GM19463 (cell line): ENCODE measurements around the gene ANGPTL2.
A peak's percentile ranks its signal among the peaks of the same experiment; 100 is the strongest.

Source experiments
- ATAC-seq: cut with Tn5 transposase; IDR thresholded peaks from one replicate; pipeline ENCODE4 v1.9.1; 2021; ENCODE audit warnings: mild to moderate bottlenecking, moderate library complexity; ENCODE audit not compliant: unreplicated experiment

Gene ANGPTL2

DNA sequence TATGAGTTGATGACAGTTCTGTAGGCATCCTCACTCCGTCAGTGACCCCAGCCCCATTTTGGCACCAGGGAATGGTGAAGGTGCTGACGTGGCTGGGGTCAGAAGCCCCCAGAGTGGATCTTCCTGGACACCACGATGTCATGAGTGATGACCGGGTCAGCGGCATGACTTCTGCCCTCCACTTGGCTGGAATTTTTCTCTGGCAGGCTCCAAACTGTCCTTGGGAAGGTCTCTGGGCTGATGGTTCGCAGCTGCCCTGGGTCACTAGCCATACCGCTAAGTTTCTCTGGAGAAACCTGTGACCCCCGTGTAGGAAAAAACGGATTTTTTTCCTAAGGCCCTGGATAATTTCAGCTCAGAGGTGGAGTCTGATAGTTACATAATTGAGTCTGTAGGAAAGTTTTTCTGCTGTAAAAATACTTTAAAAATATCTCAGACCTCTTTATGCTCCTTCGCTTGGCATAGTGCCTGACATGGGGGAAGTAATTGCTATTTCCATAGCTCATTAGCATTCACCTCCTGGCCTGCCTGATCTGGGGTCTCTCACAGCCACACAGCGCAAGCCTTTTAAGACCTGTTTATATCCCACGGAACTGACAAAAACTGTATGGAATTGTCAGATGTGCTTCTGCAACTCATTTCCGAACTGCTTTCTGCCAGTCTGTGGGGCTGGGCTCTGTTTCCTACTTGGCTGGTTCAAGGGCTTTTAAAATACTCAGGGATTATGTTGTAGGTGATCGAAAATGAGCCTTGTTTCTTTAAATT lies 69.2 kb downstream of the ANGPTL2 start:
- ATAC-seq = no peak

DNA sequence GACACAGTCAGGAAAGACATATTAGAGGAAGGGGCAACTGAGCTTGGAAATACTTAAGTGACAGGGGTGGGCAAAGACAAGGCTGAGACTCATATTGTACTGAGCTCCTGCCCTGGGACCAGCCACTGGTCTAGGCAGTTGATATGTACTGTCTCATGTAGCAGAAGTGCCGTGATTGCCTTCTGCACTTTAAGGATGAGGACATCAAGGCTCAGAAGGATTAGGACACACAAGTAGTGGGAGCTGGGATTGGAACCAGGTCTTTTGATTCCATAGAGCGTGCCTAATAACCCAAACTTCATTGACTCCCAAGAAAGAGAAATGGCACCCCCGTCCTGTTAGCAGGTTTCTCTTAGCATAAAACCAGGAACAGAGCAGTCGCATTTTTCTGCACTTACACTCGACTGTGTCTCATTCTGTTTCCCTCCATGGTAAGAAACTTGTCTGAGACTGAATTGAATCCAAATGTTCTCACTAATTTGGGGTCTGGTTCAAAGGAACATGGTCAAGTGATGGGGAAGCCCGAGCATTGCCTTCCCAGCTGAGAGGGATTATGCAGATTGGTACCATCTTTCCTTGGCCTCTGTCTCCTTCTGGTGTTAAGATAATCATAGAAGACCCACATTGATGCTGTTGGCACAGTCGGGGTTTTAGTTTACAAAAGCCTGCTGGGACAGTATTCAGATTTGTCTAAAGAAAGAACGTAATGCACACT lies 70.4 kb downstream of the ANGPTL2 start:
- no peak for ATAC-seq

DNA sequence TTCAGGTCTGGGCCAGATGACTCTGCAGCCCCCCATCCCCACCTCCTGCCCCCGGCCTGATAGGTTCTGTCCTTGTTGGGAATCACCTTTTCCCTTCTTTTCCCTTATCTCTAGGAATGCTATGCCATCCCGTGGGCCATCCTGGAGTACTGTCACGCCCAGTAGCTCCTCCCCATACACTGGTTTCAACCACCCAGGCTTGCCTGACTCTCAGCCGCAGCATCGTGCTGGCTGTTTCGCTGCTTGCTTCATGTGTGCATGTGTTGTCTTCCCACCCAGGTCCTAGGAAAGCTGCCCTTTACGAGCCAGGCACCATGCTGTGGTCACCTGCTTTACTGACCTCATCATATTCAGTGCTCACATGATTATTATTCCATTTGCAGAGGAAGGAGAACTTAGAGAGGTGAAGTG lies 71.8 kb downstream of the ANGPTL2 start:
- no peak for ATAC-seq

DNA sequence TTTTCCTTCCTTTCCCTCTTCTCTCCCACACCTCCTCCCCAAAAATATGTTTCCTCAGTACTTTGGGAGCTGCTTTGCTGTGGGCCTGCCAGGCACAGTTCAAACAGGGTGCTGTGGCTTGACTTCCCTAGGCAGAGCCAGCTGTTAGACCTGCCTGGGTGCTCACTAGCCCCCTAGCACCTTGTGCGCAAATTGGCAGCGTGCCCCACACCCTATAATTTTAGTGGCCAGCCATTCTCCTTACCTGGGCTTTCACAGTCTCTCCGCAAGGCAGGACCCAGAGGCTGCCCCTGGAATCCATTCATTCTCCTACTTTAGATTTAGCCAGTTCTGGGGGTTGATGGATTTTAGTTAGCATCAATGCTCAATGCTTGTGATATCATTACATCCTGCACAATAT lies 72.3 kb downstream of the ANGPTL2 start:
- no peak for ATAC-seq

DNA sequence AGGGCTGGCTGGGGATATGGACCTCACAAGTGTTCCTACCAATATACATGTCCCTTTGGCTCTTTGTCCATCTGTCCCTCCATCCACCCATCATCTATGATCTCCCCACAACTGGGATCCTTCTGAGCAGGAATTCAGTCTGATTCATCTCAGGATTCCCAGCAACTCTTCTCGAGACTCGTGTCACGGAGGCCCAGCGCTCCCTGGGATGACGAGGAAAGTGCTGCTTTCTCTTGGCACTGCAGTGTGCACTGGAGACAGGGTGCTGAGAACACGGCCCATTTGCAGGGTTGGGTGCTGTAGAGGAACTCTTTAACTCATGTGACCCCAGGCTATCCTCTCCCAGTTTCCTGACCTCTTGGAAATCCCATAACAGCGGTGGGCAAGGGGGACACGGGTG lies 72.9 kb downstream of the ANGPTL2 start:
- no peak for ATAC-seq

DNA sequence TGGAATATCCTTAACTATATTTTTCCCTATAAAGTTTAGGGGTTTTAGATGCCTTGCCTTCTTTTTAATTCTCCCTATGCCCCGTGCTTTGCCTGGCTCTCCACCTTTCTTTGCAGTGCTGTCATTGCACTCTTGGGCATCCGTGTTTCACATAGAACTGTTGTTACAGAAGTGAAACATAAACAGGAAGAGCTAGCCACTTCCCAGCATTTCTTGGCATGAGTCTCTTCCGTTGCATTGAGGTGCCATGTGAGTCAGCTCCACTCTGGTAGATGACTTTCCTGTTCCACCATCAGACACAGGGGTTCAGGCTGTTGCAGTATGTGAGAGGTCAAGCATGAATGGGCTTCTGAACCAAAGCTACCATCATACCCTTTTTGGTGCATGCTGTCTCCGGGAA lies 73.4 kb downstream of the ANGPTL2 start:
- peak; percentile 60 for ATAC-seq

DNA sequence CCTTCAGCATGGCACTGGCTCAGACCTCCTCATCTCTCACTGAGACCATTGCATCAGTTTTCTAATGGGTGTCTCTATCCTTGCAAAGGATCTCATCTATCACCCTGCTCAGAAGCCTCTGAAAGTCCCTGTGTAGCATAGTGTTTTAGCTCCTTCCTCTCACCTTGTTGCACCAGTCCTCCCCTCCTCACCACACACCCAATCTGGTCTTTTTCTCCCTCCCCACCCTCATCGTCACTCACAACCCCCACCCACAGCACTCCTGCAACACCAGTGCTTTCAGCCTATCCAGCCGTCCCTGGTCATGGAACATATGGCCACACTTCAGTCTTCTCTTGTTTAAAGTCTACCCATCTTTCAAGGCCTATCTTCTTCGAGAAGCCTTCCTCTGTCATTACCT lies 74.5 kb downstream of the ANGPTL2 start:
- no peak for ATAC-seq

DNA sequence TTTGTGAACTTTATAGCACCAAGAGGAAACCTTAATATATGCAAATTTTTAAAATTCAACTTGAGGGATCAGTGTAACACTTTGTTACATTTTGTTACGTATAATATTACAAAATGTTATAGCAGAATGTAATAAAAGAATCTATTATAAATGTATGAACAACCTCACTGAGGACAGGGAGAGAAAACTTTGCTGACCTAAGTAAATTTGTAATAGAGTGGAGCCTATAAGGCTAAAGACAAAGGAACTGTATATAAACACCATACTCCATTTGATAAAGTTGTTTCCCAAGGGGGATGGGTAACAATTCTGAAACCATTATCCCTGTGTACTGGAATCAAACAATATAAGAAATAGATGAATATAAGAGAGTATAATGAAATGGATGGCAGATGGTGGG lies 77.3 kb downstream of the ANGPTL2 start:
- ATAC-seq = no peak

DNA sequence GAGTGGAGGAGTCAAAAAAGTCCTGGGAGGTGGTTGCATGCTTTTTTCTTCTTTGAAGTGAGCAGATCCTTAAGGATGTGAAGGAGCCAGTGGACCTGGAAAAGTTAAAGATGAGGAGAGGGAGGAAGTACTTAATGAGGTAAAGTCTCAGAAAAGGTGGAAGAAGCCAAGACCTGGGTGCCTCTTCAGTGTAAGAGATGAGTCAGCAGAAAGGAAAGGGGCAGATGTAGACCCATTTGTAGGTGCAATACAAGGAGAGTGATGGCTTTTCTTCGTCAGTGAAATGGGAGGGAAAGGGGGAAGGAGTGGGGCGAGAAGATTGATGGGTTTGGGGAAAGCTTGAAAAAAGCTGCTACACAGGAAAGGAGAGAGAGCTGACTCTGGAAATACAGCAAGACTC lies 82.9 kb downstream of the ANGPTL2 start:
- ATAC-seq = no peak

DNA sequence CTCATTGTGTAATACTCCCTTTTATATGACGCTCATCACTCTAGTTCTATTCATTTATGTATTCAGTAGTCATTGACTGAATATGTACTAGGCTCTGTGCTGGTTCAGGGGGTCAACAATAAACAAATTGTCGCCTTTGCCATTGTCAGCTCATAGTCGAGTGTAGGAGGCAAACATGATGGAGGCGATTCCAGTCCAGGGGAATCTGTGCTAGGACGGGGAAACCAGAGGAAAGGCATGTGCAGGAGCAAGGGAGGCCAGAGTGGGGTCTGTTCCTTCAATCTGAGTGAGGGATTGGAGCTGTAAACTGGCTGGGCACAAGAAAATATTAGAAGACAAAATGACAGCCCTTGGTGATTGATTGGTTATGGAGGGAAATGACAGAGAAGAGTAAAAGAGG lies 83.9 kb downstream of the ANGPTL2 start:
- no peak for ATAC-seq
